GM21447 (cell line): ENCODE results near the gene AK6.
"Not testable (repeated sequence)": the region's sequence is repeated elsewhere in the genome, so short reads cannot be mapped to it uniquely, and the experiment has no call there.

ENCODE experiments used
- ATAC-seq: cut with Tn5 transposase; IDR thresholded peaks from one replicate; pipeline ENCODE4 v1.9.1; 2021; ENCODE audit not compliant: unreplicated experiment

AK6 gene

DNA sequence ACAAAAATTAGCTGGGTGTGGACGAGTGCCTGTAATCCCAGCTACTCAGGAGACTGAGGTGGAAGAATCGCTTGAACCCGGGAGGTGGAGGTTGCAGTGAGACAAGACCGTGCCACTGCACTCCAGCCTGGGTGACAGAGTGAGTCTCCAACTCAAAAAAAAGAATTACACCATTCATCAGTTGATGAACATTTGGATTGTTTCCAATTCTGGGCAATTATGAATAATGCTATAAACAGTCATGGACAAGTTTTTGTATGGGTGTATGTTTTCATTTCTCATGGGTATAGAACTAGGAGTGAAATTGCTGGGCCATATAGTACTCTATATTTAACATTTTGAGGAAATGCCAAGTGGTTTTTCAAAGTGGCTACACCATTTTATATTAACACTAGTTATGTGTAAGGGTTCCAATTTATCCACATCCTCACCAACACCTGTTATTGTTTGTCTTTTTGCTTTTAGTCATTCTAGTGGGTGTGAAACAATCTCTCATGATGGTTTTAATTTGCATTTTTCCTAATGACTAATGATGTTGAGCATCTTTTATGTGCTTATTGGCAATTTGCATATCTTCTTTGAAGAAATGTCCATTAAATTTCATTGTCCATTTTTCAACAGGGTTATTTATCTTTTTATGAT is 27.7 kb downstream of the AK6 start:
- no peak for ATAC-seq

DNA sequence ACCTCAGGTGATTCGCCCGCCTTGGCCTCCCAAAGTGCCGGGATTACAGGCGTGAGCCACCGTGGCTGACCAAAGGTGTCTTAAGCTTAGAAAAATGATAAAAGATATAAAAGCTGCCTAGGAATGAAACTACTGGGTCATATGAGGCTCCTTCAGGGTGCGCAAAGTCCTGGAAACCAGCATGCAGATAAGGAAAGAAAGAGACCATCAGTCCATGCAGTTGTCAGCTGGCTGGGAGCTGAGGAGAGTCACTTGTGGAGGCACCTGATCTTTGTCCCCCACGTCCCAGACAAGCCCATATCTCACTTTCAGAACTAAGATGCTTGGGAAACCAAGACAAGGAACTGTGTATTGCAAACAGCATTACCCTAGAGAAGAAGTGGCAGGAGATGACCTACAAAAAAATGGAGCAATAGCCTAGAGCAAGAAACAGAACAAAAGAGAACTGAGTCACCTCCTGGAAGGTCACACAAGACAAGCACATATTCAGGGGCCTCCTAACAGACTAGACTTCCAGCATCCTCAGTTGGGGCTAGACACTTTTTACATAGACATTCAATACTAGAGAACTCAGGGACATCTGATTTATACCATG is 33.9 kb downstream of the AK6 start:
- ATAC-seq = no peak

DNA sequence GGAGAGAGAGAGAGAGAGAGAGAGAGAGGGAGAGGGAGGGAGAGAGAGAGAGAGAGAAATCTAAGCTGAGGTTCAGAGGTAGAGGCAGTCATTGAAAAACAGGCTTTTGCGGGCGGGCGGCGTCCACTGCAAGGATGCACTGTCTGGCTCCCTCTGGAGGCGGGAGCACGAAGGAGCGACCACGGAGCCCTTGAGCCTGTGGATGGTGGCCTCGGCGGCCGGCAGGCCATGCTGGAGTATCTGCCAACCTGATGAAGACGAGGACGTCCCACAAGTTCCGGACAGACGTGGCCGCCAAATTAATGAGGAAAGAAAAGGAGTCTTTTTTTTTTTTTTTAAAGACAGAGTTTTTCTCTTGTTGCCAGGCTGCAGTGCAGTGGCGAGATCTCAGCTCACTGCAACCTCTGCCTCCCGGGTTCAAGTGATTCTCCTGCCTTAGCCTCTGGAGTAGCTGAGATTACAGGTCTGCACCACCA is 34.5 kb downstream of the AK6 start:
- peak; percentile 58 for ATAC-seq

DNA sequence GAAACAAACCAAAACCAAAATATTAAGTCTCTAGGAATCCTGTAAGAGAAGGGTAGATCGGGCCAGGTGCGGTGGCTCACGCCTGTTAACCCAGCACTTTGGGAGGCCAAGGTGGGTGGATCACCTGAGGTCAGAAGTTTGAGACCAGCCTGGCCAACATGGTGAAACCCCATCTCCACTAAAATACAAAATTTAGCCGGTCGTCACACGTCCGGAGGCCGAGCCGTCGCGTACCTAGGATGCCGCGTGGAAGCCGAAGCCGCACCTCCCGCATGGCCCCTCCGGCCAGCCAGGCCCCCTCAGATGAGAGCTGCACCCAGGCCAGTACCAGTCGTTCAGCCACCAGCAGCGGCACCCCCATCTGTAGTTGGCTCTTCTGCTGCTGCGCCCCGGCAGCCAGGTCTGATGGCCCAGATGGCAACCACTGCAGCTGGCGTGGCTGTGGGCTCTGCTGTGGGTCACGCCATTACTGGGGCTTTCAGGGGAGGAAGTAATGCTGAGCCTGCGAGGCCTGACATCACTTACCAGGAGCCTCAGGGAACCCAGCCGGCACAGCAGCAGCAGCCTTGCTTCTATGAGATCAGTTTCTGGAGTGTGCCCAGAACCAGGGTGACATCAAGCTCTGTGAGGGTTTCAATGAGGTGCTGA is 35.5 kb downstream of the AK6 start:
- not testable (repeated sequence) for ATAC-seq

DNA sequence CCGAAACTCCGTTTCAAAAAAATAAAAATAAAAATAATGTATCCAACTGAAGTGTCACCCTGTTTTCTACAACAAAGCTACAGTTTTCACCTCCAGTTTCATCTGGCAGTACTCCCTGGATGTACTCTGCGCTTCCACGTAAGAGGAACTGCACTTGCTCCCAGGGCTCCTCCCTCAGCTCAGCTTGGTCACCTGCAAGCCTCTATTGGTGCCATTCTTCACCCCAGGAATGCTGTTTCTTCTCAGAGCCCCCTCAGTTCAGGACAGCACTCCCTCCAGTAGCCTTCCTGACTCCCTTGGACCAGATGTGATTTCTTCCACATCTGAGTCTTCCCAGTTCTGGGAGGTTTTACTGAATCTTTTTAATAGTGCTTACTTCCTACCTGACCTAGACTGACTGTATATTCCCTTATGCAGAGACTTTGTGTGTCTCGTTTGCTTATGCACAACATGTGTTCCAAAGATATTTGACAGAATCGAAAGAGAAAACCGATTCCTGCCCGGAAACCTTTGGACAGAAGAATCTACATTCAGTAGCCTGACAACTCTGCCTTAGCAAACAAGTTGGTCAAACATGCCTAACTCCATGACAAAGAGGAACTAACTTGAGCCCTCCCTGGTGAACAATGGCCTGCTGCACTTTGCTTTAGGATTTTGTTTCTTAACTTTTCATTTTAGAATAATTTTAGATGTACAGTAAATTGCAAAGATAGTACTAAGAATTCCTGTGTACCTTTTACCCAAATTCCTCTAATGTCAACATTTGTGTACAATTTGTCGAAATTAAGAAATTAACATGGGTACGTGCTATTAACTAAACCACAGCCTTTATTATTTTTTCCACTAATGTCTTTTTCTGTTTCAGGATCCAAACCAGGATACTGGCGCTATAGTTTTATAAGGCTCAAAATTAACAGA is 37.5 kb downstream of the AK6 start:
- ATAC-seq = no peak

DNA sequence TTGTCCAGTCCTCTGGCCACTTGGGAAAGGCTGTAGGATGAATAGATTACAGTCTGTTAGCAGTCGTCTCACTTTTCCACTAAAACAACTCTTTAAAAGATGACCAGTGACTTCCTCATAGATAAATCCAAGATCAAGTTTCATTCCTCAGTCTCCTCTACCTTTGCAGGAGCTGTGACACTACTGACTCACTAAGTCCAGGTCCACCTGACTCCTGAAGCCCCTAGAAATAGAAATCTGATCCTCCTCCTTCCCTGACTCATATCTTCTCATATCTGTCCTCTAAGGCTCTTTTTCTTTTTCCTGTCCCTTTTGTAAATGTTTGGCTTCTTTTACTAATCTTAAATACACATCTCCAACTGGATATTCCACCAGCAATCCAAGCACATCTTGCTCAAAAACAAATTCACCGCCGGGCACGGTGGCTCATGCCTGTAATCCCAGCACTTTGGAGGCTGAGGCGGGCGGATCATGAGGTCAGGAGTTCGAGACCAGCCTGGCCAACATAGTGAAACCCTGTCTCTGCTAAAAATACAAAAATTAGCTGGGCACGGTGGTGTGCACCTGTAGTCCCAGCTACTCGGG is 39.3 kb downstream of the AK6 start:
- ATAC-seq = no peak

DNA sequence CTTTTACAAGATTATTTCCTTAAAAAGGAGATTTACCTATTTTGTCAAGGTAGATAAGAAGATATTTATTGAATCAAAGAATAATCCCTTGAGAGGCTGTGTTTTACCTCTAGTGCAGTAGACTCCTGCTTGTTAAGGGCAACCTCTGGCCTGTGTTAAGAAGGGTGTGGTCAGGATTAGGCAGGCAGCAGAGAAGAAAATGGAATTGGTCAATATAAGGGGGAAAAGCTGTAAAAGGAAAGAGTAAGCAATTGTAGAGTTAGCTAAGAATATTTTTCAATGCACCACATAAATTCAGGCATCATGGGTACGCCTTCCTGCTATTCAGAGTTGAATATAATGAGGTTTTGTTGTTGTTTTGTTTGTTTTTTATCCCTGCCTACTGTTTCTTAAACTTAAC is 43.0 kb downstream of the AK6 start:
- ATAC-seq = no peak

DNA sequence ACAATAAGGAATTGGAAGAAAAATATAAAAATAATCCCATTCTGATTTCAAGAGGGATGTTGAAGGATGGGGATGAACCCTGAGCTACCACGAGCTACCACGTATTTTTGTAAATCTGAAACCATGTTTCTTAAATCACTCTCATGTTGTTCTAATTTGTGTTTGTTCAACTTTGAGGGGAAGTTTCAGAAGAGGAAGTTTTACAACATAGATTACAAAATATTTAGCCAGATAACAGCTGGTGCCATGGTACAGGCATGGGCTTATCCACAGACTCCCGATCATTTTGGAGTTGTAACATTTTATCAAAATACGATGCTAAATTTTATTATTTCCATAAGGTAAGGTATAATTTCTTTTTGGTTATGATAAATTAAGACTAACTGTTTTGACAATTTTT is 51.9 kb downstream of the AK6 start:
- no peak for ATAC-seq

DNA sequence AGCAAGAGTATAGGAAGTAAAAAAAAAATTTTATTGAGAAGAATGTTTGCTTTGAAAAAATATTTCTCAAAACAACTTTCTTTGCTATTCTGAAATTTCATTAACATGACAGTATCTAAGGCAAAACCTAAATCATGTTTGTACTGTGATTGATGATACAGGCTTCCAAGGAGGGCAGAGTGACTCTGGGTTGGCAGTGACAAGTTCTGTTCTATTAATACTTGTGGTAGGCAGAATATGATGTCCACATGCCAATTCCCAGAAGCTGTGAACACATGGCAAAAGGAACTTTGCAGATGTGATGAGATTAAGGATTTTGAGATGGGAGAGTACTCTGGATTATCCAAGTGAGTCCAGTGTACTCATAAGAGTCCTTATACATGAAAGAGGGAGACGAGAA is 53.3 kb downstream of the AK6 start:
- no peak for ATAC-seq

DNA sequence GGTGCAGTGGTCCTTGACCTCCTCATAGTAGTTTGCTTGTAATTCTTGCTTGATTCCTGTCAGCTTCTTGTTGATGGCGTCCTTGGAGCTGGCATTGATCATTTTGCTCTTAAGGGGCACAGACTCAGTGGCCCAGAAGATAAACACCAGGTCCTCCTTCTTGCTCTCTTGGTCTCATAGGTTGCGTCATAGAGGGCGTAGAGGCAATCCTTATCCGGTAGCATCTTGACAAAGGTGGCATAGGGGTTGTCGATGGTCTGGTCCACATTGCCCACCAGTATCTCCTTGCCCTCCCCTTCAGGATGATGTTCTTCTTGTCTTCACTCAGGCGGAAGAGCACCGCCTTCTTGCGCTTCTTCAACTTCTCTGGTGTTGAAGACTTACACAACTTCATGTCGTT is 55.9 kb downstream of the AK6 start:
- ATAC-seq = no peak

DNA sequence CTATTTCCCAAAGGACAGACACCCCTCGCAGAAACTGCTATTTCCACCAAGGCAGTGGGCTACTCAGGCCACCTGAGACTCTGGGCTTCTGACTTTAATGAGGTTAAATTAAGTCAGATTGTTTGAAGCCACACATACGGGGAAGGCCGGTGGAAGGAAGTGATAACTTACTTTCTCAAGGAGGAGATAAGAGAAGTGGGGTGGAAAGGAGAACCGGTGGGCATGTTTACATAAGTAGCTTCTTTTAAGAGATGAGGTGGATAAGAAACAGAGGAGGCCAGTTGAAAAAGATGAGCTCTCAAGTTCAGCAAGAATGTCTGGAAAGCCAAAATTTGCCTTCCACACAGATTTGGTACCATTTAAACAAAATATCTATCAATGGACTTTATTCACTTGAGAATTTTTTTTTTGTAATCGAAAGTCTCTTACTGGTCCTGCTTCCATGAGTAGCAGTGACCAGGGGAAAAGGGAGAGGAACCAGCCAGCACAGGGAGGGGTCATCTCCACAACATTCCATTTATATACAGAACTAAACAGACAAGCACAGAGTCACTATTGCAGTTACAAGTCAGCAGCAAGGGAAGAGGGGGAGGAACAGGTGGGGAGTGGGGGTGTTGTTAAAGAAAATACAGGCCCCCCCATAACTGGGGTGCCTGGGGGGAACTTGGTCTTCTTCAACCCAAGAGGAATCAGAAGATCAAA is 56.7 kb downstream of the AK6 start:
- no peak for ATAC-seq

DNA sequence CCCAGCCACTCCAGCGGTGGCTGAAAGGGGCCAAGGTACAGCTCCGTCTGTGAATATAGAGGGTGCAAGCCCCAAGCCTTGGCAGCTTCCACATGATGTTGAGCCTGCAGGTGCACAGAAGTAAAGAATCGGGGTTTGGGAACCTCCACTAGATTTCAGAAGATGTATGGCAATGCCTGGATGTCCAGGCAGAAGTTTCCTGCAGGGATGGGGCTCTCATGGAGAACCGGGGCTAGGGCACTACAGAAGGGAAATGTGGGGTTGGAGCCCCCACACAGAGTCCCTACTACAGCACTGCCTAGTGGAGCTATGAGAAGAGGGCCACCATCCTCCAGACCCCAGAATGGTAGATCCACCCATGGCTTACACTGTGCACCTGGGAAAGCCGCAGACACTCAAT is 59.9 kb downstream of the AK6 start:
- ATAC-seq = no peak

DNA sequence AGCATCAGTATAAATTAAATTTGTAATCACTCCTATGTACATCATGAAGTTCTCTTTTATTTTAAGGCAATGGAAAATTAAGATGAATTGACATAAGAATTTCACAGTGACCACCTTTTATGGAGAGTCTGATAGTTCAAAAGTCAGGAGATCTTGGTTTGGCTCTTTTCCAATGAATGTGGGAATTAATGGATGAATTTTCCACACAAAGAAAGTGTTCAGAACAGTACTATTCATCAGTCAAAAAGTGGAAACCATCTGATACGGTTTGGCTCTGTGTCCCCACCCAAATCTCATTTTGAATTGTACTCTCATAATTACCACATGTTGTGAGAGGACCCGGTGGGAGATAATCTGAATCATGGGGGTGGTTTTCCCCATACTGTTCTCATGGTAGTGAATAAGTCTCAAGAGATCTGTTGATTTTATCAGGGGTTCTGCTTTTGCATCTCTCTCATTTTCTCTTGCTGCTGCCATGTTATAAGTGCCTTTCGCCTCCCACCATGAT is 61.2 kb downstream of the AK6 start:
- no peak for ATAC-seq

DNA sequence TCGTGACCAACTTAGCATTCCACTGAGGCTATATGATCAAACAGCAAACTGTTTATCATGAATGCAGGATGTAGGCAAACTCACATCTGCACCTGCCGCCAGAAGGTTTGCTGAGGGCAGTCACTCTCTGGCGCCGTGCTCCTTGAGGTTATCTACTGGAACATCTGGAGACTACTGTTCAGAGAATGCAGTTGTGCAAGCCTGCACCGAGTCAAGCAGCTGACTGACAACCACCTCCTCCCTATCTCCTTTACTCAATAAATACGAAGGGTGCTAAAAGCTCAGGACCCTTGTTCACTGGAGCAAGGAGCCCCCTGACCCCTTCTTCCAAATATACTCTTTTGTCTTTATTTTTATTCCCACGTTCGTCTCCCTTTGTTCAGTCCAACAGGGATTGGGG is 63.8 kb downstream of the AK6 start:
- no peak for ATAC-seq
